HG02571 (cell line): ENCODE measurements around the gene SAYSD1.

ENCODE experiments used
- ATAC-seq: cut with Tn5 transposase; IDR thresholded peaks from one replicate; pipeline ENCODE4 v1.9.1; 2021; ENCODE audit warnings: mild to moderate bottlenecking, moderate library complexity; ENCODE audit not compliant: unreplicated experiment

Gene SAYSD1

DNA sequence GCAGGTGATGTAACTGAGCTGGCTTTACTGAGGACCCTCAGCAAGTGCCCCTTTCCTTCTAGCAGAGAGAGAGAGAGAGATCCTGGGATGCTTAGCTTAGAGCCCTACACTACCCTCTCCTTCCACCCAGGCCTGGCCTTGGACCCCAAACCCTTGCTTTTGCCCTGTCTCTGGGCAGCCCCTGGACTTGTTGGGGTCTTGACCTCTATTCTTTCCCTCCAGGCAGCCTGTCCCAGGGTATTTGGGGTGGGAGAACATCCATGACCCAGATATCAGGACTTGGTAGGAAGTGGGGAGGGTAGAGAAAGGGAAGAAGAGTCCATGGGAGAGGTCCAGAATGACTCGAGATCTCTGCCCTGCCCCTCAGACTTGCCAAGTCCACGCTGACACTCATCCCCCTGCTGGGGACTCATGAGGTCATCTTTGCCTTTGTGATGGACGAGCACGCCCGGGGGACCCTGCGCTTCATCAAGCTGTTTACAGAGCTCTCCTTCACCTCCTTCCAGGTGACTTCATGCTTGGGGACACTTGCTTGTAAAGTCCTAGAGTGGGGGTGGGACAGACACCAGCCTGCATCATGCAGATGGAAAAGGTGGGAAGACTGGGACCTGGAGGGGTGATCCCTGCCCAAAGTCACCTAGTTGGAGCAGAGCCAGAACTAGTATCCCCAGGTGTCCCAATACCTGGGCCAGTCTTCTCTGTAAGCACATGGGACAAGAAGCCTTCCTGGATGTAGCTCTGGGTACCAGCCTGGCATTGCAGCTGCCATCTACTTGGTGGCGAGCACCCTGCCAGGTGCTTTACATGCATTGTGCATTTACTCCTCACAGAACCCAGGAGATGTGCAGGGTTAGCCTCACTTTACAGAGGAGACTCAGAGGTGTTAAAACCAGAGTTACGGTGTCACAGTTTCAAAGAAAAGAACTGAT, 35.5 kb downstream of the SAYSD1 start:
- ATAC-seq, result no peak

DNA sequence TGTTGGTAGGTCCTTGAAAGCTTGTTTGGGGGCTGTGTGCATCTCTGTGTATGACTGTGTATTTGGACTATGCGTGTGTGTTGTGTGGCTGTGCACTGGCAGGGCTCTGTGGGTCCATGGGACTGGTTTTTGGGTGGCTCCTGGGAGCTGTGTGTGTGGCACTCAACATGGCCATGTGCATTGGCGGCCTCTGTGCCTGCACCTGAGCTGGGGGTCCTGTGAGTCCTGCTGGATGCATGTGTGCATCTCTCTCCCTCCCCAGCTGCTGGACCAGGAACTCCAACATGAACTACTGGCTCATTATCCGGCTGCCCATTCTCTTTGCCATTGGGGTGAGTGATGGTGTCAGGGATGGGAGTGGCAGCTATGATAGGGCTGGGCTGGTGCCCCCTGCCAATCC, 36.3 kb downstream of the SAYSD1 start:
- no peak for ATAC-seq

DNA sequence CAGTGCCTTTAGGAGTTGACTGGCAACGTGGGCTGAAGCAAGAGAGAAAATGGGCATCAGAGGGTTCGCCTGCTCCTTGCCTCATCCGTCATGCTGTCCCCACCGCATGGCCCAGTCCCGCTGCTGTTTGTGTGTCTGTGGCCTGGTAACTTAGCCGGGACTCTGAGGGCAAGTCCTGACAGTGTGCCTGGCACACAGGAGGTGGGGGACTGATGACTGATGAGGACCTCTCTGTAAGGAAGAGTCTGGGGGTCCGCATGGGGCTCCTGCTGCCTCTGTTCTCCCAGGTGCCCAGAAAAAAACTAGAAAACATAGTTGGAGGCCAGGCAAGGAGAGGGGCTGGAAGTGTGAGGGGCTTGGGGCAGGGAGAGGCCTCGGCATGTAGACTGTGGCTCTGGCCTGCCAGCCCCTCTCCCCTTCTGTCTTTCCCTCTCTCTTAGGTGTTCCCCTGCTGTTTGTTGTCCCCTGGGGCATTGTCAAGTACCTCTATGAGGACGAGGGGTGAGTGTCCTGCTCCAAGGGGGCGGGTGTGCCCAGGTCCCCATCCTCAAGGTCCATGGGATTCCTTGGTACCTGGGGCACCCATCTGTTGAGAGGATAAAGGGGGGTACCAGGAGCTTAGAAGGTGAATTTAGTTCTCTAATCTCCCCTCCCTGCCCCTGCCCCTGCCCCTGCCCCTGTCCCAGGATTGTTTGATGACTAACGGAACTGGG, 36.9 kb downstream of the SAYSD1 start:
- ATAC-seq, result no peak

DNA sequence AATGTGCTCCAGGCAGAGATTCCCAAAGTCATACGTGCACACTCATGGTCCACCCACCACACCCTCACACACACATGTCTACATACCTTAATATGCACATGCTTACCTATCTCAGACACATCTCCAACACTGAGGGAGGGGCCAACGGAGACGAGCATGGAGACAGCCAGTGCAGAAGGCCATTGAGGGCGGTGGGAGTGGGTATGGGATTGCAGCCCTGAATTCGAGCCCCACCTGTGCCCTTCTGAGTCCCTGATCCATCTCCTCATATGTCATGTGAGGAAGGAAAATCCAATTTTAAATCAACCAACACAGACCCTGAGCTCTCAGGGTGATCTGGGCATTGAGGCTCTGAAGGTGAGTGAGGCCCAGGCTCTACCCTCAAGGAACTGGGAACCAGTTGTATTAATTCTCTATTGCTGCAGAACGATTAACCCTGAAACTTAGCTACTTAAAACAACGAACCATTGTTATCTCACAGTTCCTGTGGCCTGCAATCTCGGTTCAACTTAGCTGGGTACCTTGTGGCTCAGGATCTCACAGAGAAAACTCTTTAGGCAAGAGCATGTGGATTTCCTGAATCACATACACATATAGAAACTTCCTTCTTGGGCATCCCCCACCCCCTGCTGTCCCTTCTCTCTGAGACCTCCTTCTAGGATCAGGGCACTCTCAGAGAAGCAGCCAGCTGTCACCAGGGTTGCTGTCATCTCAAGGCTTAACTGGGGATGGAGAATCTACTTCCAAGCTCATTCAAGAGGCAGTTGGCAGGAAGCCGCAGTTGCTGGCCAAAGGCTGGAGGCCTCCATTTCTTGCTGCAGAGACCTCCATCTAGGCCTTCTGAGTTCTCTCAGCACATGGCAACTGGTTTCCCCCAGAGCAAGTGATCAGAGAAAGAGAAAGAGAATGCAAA, 38.1 kb downstream of the SAYSD1 start:
- no peak for ATAC-seq

DNA sequence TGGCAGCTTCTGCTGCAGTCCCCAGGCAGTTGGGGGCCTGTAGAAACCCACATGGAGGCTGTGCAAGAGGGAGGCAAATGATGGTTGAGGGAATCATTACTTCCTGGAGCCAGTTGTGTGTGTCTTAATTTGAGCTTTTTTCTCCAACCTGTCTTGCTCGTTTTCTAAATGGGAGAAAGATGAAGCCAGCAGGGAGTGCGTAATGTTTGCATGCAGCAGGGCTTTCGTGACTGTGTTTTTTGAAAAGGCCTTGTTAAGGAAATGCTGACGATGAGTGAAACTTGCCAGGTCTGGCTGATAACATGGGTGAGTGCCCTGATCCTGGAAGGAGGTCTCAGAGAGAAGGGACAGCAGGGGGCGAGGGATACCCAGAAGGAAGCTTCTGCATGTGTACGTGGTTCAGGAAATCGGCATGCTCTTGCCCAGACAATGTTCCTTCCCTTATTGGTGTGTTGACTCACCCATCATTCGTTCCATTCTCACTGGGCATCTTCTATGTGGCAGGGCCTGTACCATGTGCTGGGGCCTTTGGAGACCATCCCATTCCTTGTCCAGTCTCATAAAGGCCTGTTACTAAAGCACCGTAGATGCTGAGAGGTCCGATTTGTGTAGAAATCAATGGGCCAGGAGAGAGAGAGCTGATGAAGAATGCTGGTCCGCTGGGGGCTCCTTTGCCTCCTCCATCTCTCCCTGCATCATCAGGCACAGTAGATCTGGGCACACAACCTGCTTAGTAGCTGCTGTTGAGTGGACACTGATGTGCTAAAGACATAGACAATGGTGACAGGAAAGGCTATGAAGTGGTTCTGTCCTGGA, 39.0 kb downstream of the SAYSD1 start:
- ATAC-seq, result no peak

DNA sequence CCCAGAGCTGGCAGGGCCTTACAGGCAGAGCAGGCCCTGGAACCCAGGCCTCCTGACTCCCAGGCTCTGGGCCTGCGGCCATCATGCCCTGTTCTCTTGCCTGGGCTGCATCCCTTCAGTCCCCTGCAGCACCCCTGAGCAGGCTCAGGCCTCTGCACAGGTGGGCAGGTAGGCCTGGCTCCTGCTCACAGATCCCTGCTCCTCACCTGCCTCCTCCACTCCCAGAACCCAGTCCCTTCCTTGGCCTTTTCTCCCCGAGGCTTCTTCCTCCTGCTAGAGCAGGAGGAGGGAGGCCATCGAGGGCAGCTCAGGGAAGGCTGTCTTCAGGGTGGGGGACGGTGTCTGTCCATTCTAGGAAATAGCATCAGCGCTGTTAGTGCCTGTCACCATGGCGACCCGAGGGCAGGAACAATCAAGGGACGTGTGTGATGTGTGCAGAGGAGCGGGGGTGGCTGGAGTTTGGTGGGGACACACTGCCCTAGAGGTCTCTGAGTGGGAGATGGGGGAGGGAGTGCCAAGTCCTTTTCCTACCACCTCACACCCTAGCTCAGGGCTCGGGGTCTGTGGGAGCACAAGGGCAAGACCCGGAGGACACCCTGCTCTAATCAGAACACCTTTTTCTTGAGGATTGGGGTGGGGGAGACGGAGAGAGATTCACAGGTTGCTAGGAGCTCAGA, 39.8 kb downstream of the SAYSD1 start:
- no peak for ATAC-seq

DNA sequence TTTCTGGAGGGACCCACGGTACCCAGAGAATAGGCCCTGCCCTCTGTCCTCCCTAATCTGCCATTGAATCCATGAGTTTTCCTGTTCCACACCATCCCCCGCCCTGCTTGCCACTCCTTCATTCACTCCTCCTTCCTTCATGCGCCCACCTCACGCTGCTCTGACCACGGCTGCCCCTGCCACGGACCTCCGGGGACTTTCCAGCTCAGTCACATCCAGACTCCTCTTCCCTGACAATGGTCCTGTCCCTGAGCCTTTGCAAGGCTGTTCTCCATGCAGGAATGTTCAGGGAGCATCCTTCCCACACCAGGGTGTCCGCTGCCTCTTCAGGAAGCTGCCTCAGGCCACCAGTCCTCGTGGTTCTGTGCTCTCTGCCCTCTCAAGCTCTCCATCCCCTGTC, 40.5 kb downstream of the SAYSD1 start:
- ATAC-seq, result no peak

DNA sequence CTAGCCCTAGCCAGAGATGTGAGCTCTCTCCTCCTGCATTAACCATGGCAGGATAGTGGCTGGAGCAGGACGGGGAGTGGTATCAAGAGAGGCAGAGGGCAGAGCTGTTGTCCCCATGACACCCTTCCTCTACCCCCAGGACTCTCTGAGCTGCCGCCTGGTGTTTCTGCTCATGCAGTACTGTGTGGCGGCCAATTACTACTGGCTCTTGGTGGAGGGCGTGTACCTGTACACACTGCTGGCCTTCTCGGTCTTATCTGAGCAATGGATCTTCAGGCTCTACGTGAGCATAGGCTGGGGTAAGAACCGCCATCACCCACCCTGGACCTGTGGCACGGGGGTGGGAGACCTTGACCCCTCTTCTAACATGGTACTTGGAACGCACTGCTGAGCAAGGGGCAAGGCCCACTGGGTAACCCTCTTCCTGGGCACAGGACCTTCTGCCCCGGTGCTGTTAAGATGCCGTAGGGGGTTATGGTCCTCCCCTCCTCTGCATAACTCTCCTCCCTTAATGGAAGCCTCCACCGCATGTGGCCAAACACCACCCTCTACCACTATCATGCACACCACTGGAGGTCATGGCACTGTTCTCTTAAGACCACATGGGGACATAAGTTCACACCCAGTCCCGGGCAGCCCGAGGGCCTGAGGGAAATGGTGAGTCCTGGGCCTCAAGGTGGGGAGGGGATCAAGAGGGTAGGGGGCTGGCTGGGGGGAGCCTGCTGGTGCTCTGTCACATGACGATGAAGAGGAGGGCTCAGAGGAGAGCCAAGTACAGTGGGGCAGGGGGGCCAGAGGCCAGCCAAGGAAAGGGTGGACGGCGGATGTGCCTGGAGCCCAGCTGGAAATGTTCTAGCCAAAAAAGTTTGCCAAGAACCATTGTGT, 41.3 kb downstream of the SAYSD1 start:
- no peak for ATAC-seq

DNA sequence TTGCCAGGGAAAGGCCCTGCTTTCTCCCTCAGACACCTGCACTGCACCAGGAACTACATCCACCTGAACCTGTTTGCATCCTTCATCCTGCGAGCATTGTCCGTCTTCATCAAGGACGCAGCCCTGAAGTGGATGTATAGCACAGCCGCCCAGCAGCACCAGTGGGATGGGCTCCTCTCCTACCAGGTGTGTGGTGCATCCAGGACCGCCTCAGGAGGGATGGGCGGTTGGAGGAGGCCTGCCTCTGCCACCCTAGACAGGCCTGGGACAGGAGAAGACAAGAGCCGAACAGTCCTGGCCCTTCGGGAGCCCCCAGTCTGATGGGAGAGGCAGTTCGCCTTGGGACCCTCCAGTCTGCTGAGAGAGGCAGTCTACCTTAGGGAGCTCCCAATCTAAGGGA, 42.2 kb downstream of the SAYSD1 start:
- no peak for ATAC-seq

DNA sequence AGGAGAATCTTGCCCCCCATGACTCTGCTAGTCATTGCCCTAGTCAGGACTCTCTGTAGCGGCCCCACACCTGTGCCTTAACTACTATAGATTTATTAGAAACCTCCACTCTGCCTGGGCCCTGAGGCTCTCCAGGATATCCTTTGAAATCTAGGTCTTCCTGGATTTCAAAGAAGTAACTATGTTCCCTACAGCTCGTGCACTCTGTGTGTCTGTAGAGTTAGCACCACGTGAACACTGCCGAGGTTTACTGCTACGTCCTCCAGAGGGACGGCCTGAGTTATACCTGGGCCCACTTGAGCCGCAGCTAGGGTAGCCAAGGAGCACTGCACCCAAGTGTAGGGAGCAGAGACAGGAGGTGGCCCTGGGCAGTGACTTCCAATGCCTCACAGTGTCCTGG, 46.6 kb downstream of the SAYSD1 start:
- ATAC-seq, result no peak

DNA sequence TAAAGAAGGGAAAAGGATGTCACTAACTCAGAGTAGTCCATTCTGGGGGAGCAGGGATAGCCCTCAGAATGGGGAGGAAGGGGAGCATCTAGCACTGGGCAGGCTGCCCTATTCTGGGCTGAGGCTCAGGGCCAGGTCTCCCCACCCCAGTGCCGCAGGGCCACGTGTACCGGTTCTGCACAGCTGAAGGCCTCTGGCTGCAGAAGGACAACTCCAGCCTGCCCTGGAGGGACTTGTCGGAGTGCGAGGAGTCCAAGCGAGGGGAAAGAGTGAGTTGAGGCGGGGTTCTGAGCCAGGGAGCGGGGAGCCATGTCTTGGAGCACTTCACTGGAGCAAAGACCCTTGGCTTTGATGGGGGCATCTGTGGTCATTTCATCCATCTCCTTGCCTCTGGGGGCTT, 49.4 kb downstream of the SAYSD1 start:
- ATAC-seq, result no peak

DNA sequence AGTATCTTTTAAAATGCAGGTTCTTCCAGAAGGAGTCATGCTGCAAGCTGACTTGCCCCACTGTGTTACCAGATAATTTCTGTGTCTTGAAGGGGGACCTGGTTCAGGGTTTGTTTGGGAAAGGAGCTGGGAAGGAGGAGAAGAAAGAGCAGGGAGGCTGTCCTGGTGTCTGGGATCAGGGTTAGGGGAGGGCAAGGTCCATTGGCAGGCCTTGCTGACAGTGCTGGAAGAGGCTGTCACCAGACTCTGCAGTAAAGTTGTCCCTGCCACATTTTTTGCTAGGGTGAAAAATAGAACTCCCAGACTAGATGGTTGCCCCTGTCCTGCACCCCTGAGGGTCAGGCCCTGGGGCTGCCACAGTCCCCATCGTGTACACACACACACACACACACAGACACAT, 51.5 kb downstream of the SAYSD1 start:
- no peak for ATAC-seq

DNA sequence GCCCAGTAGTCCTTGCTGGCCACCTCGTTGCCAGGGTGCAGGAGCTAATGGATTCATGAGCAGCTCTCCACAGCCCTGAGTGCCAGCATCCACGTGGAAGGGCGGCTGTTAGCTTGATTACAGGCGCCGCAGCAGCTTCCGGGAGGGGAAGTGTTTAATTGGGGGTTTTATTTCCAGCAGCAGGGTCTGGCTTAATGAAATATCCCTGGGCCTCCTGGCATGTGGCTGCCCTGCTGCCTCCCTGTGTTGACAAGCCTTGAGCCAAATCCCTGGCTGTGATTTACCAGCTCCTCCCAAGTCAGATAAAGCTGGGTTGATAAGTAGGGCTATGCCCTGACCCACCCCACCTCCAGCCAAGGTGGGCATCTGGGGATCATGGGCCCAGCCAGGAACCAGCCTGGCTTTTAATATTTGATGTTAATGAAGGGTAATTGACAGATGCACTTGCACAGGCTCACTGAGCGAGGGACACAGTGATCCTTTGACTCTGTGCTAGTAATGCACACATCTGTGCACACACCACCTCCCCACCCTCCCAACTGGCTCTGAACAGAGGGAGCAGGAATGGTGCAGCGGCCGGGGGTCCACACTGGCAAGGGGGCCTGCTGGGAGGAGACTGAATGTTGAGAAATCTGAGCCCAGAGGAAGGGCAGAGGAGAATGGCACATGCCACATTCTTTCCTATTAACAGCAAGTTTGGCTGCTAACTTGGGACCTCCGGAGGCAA, 52.8 kb downstream of the SAYSD1 start:
- ATAC-seq, result no peak

DNA sequence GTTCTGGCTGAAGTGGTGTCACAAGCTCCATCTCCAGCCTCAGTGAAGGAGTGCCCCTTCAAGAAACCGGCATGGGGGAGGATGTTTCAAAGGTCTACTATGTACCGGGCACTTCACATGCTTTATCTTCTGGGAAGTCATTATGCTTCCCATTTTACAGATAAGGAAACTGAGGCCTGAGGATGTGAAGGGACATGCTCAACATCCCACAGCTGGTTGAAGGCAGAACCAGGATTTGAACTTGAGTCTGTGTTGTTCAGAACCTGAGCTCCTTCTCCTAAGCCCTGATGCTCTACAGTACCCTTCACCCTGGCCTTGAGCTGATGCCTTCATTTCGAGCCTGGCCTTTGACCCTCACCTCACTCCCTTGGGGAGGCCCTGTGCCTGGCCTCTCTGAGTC, 53.4 kb downstream of the SAYSD1 start:
- no peak for ATAC-seq

DNA sequence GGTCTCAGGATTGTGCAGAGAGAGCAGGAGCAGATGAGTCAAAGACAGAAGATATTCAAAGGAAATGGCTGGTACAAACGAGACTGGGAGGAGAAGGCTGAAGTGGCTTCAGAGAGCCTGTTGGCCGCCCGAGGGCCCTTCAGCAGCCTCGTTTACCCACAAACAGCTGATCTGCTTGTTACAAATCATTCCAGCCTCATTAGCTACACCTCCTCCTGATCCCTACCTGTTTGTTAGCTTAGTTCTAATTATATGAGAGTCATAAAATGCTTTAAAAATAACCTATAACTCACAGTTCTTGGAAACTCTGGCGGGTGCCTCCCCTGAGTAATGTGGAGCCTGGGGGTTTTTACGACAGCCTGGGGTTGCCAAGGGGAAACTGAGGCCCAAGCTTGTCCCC, 53.8 kb downstream of the SAYSD1 start:
- ATAC-seq, result no peak

DNA sequence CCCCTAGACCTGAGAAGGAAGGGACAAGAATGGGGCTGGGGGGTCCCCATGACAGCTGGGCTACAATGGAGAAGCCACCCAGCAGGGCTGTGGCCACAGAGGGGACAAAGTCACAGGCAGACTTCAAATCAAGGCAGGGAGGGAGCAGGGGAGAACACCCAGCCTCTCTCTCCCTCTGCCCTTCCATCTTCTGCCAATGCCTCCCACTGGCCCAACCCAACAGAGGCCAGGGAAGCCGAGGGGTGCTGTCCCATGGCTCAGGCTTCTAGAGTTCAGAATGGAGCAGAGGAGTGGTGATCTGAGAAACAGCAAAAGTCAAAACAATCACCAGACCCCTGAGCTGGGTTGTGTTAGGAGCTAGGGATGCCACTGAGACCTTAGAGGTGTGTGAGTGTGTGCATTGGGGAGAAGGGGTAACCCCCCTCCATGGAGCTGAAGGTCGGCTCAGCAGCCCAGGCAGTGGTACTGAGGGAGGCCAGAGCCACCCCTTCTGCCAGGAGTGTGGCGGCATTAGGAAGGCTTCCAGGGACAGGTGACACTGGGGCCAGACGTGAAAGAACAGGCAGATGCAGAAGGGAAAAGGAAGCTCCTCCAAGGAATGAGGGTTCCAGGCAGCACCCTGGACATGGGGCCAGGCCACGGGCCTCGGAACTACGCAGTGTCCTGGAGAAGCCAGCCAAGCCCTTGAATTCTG, 54.4 kb downstream of the SAYSD1 start:
- ATAC-seq, result no peak

DNA sequence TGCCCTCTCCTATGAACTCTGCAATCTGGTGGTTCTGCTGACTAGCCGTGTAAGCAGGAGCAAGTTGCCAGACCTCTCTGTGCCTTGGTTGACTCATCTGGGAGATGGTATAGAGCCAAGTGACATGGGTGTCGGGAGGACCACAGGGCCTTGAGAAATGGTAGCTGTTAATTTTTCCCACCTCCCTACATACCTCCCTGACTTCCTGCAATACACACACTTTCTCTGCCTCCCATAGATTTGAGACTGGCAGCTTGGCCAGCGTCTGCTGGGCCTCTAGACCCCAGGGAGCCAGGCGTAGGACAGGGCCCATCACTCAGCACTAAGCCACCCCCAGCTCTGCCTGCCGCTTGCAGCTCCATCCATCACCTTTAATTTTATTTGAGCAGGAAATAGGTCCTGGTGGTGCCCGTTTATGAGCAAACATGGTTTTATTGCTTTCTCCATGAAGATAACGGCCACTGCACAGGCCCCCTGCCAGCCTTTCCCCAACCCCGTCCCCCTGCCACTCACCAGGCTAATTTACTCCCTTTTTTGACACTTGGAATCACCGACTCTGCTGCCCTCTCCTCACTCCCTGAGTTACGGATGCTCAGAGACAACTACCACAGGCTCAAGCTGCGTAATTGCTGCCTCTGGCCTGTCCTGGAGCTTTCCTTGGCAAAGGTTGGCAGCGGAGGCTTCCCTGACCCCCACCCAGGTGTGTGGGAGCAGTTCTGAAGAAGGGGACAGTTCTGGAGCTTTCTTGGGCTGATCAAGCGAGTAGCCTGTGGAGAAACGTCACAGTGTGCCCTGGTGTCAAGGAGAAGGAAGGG, 55.3 kb downstream of the SAYSD1 start:
- no peak for ATAC-seq
